ENCODE results near the gene TTC7B. TPM values are rescaled to one million over a fixed set of nuclear protein-coding genes. Genes with fewer than 3 reads are reported as not detected.
"Not testable (repeated sequence)": the region's sequence is repeated elsewhere in the genome, so short reads cannot be mapped to it uniquely, and the experiment has no call there.

The TTC7B gene
- total RNA-seq, 1 experiment from 2014 or later = 40.9 TPM

DNA sequence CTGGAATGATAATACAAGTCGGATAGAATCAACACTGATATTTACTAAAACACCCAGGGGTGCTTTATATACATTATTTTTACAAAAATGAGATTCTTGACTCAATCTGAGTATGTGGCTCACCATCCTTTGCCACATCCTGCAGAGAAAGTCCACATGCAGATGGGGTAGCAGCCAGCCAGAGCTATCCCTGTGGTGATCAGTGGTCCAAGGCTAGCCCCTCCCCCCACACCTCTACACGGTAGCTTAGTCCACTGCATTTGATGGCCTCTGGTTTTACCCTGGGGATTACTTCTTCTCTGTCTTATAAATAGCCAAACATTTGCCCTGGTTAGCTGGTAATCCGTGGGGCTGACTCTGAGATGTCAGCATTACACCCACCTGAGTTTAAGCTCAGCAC lies 28.1 kb upstream of the TTC7B start:
- H3K4me1 ChIP-seq (ENCODE audit: control insufficient read depth, insufficient read depth, low read length) = no peaks in the 10 kb centered on the region
- intact Hi-C loops (cut with micrococcal nuclease; ENCODE audit: unreplicated experiment) (no loop called here), in situ Hi-C loops (cut with HindIII; ENCODE audit: low pct_unique_long_range_greater_than_20kb, low sequenced_read_pairs) (no loop called here)
- ATAC-seq (no peak), DNase-seq (ENCODE audit: low read depth, low spot score) (no peak)
- H3K27ac ChIP-seq (ENCODE audit: low read length) = no peak overlapping the region
- ChIA-PET POLR2A (no interaction called here), CTCF (no interaction called here)
- H3K36me3 ChIP-seq (ENCODE audit: control insufficient read depth, insufficient read depth, low read length) = no peaks in the 10 kb centered on the region
- H3K9me3 ChIP-seq (ENCODE audit: control insufficient read depth, insufficient read depth, low read depth, low read length) = no peaks in the 10 kb centered on the region
- TF ChIP-seq TCF7L2 (IDR thresholded peaks at IDR 0.05; ENCODE audit: low read depth, low read length) (no peak), SIN3A (IDR thresholded peaks at IDR 0.05; ENCODE audit: borderline replicate concordance, insufficient read depth, low read depth, low read length) (no peak), POLR2AphosphoS5 (IDR thresholded peaks at IDR 0.05; ENCODE audit: low read depth, low read length) (no peak)
- TF ChIP-seq, protein P1, sequence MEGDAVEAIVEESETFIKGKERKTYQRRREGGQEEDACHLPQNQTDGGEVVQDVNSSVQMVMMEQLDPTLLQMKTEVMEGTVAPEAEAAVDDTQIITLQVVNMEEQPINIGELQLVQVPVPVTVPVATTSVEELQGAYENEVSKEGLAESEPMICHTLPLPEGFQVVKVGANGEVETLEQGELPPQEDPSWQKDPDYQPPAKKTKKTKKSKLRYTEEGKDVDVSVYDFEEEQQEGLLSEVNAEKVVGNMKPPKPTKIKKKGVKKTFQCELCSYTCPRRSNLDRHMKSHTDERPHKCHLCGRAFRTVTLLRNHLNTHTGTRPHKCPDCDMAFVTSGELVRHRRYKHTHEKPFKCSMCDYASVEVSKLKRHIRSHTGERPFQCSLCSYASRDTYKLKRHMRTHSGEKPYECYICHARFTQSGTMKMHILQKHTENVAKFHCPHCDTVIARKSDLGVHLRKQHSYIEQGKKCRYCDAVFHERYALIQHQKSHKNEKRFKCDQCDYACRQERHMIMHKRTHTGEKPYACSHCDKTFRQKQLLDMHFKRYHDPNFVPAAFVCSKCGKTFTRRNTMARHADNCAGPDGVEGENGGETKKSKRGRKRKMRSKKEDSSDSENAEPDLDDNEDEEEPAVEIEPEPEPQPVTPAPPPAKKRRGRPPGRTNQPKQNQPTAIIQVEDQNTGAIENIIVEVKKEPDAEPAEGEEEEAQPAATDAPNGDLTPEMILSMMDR (IDR thresholded peaks at IDR 0.05) = no peak
- TF ChIP-seq, protein P2, sequence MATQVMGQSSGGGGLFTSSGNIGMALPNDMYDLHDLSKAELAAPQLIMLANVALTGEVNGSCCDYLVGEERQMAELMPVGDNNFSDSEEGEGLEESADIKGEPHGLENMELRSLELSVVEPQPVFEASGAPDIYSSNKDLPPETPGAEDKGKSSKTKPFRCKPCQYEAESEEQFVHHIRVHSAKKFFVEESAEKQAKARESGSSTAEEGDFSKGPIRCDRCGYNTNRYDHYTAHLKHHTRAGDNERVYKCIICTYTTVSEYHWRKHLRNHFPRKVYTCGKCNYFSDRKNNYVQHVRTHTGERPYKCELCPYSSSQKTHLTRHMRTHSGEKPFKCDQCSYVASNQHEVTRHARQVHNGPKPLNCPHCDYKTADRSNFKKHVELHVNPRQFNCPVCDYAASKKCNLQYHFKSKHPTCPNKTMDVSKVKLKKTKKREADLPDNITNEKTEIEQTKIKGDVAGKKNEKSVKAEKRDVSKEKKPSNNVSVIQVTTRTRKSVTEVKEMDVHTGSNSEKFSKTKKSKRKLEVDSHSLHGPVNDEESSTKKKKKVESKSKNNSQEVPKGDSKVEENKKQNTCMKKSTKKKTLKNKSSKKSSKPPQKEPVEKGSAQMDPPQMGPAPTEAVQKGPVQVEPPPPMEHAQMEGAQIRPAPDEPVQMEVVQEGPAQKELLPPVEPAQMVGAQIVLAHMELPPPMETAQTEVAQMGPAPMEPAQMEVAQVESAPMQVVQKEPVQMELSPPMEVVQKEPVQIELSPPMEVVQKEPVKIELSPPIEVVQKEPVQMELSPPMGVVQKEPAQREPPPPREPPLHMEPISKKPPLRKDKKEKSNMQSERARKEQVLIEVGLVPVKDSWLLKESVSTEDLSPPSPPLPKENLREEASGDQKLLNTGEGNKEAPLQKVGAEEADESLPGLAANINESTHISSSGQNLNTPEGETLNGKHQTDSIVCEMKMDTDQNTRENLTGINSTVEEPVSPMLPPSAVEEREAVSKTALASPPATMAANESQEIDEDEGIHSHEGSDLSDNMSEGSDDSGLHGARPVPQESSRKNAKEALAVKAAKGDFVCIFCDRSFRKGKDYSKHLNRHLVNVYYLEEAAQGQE (IDR thresholded peaks at IDR 0.05; ENCODE audit: insufficient read depth in 1 of 2, low read depth in 2 of 2, low read length in 1 of 2) = no peak
- H3K4me3 ChIP-seq (ENCODE audit: low read depth in 2 of 2, low read length in 2 of 2) = no peak overlapping the region
- BruUV-seq (replicated peaks) = no TSS peak
- H3K27me3 ChIP-seq (ENCODE audit: control insufficient read depth, insufficient read depth, low read length) = no peaks in the 10 kb centered on the region

DNA sequence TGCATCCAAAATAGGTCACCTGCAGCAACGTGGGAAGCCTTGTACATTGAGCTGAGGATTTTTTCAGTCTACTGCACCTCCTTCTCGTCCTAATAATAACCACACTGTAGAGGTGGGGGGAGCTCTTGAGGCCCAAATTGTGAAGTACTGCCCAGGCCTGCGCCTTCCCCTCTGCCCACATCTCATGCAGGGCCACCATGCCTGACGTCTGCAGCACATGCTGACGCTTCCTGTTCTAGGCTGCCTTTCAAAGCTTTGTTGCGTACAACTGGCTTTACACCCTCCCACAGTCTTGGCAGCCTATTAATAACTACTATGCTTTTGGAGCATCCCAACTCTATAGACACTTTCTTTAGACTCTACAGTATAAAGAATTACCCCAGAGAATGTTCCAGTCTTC lies 26.5 kb upstream of the TTC7B start:
- H3K27ac ChIP-seq (ENCODE audit: low read length) = no peak overlapping the region
- intact Hi-C loops (cut with micrococcal nuclease; ENCODE audit: unreplicated experiment) = no loop called here
- POLR2A ChIA-PET = no interaction called here

DNA sequence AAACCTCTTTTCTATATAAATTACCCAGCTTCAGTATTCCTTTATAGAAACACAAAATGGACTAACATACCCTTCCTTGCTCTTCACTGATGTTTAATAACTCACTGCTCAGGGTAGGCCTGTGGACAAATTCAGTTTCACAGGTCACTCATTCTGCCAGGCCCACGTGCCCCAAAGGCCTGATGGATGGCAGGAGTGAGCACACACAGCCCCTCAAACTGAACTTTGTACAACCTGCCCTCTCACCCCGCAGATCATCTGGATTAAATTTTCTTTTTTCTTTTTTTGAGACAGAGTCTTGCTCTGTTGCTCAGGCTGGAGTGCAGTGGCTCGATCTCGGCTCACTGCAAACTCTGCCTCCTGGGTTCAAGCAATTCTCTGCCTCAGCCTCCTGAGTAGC lies 24.4 kb upstream of the TTC7B start:
- H3K4me1 ChIP-seq (ENCODE audit: control insufficient read depth, insufficient read depth, low read length); DNase-seq (ENCODE audit: low read depth, low spot score); POLR2A ChIA-PET; H3K4me3 ChIP-seq (ENCODE audit: low read depth in 2 of 2, low read length in 2 of 2); H3K9me3 ChIP-seq (ENCODE audit: control insufficient read depth, insufficient read depth, low read depth, low read length); intact Hi-C loops (cut with micrococcal nuclease; ENCODE audit: unreplicated experiment); H3K36me3 ChIP-seq (ENCODE audit: control insufficient read depth, insufficient read depth, low read length); H3K27ac ChIP-seq (ENCODE audit: low read length); H3K27me3 ChIP-seq (ENCODE audit: control insufficient read depth, insufficient read depth, low read length); ATAC-seq; CTCF ChIA-PET; in situ Hi-C loops (cut with HindIII; ENCODE audit: low pct_unique_long_range_greater_than_20kb, low sequenced_read_pairs); BruUV-seq (replicated peaks): not testable (repeated sequence)

More for the DNA sequence above, 26.5 kb upstream of the TTC7B start:
- no peak for TF ChIP-seq SIN3A (IDR thresholded peaks at IDR 0.05; ENCODE audit: borderline replicate concordance, insufficient read depth, low read depth, low read length)
- TF ChIP-seq, protein P1 (IDR thresholded peaks at IDR 0.05) = no peak
- CTCF ChIA-PET = no interaction called here
- Histone ChIP-seq H3K4me1 (ENCODE audit: control insufficient read depth, insufficient read depth, low read length) (no peaks in the 10 kb centered on the region), H3K36me3 (ENCODE audit: control insufficient read depth, insufficient read depth, low read length) (no peaks in the 10 kb centered on the region), H3K4me3 (ENCODE audit: low read depth in 2 of 2, low read length in 2 of 2) (no peak overlapping the region), H3K27me3 (ENCODE audit: control insufficient read depth, insufficient read depth, low read length) (no peaks in the 10 kb centered on the region), H3K9me3 (ENCODE audit: control insufficient read depth, insufficient read depth, low read depth, low read length) (no peaks in the 10 kb centered on the region)
- DNase-seq (ENCODE audit: low read depth, low spot score) = no peak
- no TSS peak for BruUV-seq (replicated peaks)
- in situ Hi-C loops (cut with HindIII; ENCODE audit: low pct_unique_long_range_greater_than_20kb, low sequenced_read_pairs) = no loop called here
- ATAC-seq = no peak
